OCI-LY7 (cell line): ENCODE results near the gene FADS3.

Experiments used
- CTCF ChIP-seq: fragments of 200-600 bp; sonication (generic); conservative IDR thresholded peaks from 2 replicates; pipeline ENCODE4 v1.5.1; 2014; ENCODE audit warnings: mild to moderate bottlenecking, antibody characterized with exemption, low read length, moderate library complexity, mixed read lengths
- EZH2phosphoT487 ChIP-seq: fragments of 200-600 bp; sonication (generic); IDR thresholded peaks from 2 replicates; pipeline ENCODE4 v1.6.1; 2018; ENCODE audit warnings: low read depth, borderline replicate concordance, mild to moderate bottlenecking, mixed run types, antibody characterized with exemption, low read length, moderate library complexity, mixed read lengths

GRCh38 chr11:61907871-61908729 is 16.8 kb upstream of the FADS3 start:
- TF ChIP-seq CTCF (no peak), EZH2phosphoT487 (no peak)
